ENCODE results near the gene GNAT2.

DNA sequence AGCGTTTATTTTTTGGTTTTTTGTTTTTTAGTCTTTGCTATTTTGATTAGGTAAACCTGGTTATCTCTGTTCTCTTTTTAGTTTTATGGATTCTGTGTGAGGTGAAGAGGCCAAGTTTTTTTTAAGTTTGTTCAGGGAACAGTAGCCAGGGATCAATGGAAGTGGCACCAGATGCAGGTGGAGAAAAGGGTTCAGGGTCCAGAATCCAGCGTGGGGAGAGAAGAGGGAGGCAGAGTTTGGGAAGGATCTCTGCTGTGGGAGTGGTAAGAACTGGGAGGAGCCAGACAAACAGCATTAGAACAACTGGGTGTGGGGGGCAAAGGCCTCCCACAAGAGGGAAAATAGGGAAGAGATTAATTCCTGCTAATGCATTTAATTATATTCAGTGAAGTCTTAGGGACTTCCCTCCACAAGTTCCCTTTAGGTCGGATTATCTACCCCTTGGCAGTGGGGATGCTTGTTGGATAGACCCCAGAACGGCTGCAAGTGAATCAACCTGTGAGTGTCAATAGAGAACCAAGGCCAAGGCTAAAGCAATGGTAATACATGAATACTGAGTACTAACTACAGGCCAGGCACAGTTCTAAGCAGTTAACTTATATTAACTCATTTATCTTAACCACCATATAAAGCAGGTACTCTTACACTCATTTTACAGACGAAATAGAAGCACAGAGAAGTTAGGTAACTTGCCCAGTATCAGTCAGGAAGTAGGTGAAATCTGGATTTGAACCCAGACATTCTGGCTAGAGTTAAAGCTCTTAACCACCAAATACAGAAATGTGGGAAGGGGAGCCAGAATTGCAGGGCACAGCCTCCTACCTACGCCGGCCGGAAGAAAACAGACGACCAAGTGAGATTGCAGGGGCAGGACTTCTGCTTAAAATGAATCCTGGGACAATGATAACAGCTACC, 498 bp downstream of the GNAT2 start:
- TF ChIP-seq, protein P1, sequence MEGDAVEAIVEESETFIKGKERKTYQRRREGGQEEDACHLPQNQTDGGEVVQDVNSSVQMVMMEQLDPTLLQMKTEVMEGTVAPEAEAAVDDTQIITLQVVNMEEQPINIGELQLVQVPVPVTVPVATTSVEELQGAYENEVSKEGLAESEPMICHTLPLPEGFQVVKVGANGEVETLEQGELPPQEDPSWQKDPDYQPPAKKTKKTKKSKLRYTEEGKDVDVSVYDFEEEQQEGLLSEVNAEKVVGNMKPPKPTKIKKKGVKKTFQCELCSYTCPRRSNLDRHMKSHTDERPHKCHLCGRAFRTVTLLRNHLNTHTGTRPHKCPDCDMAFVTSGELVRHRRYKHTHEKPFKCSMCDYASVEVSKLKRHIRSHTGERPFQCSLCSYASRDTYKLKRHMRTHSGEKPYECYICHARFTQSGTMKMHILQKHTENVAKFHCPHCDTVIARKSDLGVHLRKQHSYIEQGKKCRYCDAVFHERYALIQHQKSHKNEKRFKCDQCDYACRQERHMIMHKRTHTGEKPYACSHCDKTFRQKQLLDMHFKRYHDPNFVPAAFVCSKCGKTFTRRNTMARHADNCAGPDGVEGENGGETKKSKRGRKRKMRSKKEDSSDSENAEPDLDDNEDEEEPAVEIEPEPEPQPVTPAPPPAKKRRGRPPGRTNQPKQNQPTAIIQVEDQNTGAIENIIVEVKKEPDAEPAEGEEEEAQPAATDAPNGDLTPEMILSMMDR (IDR thresholded peaks at IDR 0.05; ENCODE audit: low read depth, low read length, poor library complexity, severe bottlenecking), result no peak
- TF ChIP-seq EZH2phosphoT487 (IDR thresholded peaks at IDR 0.05; ENCODE audit: borderline replicate concordance, low read length), result no peak
